ENCODE data around the gene NEU3. TPM values are rescaled to one million over a fixed set of nuclear protein-coding genes. Genes with fewer than 3 reads are reported as not detected.
"Not testable (repeated sequence)": the region's sequence is repeated elsewhere in the genome, so short reads cannot be mapped to it uniquely, and the experiment has no call there.

NEU3 gene, protein sequence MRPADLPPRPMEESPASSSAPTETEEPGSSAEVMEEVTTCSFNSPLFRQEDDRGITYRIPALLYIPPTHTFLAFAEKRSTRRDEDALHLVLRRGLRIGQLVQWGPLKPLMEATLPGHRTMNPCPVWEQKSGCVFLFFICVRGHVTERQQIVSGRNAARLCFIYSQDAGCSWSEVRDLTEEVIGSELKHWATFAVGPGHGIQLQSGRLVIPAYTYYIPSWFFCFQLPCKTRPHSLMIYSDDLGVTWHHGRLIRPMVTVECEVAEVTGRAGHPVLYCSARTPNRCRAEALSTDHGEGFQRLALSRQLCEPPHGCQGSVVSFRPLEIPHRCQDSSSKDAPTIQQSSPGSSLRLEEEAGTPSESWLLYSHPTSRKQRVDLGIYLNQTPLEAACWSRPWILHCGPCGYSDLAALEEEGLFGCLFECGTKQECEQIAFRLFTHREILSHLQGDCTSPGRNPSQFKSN
- total RNA-seq, result 24.6 TPM

DNA sequence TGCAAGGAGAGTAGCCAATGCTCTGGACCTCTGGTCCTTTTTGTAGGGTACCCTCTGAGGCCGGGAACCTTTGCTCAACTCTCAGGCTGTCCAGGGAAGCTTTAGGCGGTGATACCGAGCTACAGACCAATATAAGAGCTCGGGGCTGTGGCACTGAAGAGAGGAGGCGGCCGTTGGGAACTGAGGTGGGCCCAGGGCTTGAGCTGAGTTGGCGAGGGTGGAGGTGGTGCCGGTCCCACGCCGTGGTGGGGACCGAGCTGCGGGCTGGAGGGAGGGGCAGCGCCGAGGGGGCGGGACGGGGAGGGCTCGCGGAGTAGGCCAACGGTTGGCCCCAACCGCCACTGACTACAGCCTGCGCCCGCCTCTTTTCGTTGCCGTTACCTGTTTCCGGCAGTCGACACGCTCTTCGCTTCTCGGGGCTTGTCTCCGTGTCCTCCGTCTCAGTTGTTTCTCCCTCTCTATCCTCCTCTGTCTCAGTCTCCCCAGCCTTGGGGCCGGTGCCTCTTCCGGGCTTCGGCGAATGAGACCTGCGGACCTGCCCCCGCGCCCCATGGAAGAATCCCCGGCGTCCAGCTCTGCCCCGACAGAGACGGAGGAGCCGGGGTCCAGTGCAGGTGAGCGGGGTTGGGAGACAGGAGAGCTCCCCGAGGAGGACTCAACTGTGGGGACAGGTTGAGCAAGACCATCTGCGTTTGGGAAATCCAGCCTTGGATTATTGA lies at the start of gene NEU3:
Gene NEU3 (plus strand): TSS at position 393 of the 719 bp plus-strand sequence. CDS start 128 bp downstream, at position 521.
- peak; percentile 80 for DNase-seq

DNA sequence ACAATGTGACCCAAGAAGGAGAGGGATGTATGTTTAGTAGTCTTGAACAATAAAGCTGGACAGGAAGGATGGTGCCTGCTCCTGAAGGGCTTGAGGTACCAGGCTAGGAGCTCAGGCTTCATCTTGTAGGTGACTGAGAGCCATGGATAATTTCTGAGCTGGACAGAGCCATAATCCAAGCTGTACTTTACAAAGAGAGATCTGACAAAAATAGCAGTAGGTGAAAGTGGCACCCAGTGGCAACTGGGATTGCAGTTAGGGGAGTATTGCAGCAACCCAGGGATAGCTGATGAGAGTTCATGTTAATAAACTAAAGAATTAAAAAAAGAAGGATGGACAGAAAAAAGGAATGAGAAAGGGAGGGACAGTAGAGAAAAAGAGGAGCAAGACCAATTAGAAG lies 47.2 kb upstream of the NEU3 start:
- DNase-seq, result no peak

DNA sequence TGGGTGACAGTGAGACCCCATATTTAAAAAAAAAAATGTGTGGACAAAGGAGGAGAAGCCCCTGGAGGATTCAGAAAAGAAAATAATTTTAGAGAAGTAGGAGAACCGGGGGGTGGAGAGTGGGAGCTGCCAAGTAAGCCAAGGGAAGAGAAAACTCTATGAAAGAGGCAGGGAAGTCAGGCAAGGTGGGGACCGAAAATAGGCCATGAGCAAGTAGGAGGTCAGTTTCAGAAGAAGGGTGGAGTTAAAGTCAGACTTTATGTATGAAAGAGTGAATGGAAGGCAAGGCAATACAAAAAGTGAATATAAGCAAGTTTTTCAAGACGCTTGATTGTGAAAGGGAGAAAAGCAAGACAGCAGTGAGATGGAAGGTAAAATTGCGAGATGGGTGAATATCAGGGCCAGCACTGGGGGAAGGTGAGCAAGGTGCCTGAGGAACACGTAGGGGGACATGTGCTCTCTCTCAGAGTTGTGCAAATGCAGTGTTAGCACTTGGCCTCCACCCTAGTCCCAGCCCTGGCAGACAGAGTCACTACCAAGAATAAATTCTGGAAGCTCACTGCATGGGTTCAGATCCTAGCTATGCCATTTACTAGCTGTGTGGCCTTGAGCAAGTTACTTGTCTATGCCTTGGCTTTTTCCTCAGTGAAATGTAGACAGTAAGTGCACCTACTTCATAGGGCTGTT lies 46.5 kb upstream of the NEU3 start:
- no peak for DNase-seq

DNA sequence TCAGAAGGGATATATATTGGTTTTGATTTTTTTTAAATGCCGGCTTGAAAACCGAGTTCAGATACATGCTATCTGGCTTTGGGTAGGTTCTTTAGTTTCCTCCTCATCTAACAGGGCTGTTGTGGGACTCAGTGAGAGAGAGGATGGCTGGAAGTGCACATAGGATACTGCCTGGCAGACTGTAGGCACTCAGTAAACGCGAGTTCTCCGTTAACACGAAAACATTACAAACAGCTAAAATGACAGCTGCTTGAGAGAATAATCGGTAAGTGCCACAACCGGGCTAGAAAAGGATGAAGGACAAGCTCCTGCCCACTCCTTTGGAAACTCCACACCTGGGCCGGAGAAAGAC lies 40.2 kb upstream of the NEU3 start:
- DNase-seq, result no peak

DNA sequence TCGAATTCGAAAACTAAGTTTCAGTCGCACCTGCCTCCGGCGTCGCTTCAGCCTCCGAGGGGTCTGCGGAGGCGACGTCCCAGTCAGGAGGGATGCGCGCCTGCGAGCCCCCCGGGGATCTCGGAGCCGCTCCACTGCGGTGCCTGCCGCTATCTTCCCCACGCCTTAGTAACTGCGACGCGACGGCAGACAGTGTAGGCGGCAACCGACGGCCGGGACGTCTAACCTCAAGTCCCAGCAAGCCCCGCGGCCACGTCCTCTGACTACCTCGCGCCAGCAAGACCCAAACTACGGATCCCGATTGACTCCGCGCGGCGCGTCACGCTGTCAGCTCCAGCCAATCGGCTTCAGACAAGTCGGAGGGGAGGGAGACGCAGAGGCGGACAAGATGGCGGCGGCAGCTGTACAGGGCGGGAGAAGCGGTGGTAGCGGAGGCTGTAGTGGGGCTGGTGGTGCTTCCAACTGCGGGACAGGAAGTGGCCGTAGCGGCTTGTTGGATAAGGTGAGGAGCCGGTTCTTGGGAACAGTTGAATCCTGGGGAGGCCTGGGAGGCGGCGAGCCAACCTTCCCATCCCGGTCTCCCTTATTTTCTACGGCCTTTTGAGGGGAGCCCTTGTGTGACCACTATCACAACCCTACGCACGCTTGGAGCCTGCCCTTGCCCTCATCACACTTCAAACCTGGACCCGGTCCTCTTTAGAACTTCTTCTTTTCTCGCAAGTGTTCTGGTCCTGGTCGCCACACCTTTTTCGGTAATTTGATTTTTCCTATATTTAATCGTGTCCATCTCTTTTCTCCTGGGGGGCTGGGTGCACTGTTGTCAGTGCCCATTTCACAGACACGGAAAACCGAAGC lies 39.6 kb upstream of the NEU3 start, which contains the start of the genes SPCS2 and XRRA1:
Gene SPCS2 (plus strand): TSS at position 369 of the 855 bp plus-strand sequence. CDS start 20 bp downstream, at position 389.
Gene XRRA1 (minus strand): TSS at position 194 of the 855 bp plus-strand sequence. CDS start 8,213 bp downstream, outside the sequence.
- peak; percentile 99 for DNase-seq

DNA sequence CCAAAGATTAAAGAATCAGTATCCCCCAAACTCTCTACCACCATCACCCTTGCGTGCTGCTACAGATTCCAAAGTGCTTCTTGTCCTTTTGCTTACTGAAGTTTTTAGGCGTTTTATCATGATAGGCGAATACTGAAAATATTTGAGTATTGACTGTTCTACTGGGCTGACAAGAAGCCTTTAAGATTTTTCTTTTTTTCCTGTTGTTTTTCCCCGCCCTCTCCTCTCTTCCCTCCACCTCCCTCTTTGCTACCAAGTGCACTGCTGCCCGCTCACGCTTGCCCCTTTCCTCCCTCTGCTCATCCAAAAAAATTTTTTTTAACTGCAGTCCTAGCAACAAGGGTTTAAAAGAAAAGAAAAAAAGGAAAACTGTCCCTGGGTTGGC lies 39.0 kb upstream of the NEU3 start:
- no peak for DNase-seq

DNA sequence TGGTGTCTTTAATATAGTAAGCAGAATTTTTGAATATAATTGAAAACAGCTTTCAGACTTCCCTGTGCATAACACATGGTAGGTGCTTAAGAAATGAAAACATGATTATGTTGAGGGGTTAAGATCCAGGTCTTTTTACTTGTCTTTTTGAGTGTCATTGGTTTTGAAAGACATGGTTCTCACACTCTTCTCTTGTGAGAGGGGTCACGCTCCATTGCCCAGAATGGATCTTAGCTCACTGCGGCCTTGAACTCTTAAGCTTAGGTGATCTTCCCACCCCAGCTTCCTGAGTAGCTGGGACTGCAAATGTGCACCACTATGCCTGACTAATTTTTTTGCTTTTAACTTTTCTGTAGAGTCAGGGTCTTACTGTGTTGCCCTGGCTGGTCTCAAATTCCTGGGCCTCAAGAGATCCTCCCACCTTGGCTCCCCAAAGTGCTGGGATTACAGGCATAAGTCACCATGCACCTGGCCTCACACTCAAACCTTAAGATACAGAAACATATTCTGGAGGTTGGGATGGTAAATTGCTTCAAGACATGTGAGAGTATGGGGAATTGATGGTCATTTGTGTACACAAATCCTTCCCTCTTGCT lies 38.3 kb upstream of the NEU3 start:
- DNase-seq, result no peak

DNA sequence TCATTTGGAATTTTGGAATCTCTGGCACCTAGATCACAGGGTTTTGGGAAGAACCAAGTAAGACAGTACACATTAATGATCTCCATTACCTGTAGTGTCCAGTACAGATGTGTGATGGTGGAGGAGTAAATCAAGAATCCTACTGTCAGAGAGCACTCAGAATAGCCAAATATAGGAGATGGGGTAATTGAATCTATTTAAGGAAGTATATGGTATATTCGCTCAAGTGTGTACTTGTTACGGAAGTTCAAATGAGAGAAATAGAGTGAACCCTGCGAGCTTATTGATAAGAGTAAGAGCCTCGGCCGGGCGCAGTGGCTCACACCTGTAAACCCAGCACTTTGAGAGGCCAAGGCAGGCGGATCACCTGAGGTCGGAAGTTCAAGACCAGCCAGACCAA lies 37.5 kb upstream of the NEU3 start:
- no peak for DNase-seq

DNA sequence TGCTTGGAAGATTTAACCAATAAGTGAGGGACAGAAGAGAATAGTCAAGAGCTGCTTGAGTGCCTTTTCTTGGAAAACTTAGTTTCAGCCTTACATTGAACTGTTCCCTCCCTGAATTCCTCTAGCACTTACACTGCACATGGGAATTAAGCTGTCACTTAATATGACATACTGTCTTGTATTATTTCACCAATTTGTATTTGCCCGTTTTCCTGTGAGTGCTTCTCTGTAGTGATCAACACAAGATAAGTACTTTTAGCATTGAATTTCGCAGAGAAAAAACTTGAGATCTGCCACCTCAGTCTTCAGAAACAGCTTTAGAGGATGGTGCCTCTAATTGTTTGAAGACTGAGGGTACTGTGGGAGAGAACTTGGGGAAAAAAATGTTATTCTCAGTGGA lies 36.0 kb upstream of the NEU3 start:
- DNase-seq, result no peak

DNA sequence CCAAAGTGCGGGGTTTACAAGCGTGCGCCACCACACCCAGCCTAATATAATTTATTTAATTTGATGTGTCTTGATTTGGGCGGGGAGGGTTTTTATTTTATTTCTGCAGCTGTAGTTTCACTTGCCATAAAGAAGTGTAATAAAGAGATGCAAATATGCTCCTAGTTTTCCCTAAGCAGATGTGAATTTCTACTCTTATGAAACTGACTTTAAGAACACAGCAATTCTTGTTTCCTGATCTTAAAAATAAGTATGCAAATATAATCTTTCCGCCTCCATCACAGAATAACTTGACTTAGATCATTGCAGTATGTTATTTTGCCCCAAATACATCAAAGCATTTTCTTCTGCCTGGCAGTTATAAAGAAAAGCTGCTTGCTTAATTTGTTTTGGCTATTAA lies 35.3 kb upstream of the NEU3 start:
- no peak for DNase-seq

DNA sequence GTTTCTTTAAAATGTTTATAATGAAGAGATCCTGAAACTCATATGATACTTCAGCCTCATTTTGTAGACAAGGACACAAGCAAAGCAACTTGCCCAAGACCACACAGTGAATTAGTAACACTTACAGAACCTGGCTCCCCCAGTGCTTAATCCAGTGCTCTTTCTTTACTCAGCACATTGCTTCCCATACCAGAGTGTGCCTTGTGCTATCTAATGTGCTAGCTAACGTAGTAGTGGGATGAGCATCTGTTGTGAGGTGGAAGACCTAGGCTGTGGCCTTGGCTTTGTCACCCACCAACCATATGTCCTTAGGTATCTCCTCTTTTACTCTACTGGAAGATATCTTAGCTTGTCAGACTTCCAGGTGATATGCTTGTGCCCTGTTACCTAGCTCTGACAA lies 34.5 kb upstream of the NEU3 start:
- no peak for DNase-seq

DNA sequence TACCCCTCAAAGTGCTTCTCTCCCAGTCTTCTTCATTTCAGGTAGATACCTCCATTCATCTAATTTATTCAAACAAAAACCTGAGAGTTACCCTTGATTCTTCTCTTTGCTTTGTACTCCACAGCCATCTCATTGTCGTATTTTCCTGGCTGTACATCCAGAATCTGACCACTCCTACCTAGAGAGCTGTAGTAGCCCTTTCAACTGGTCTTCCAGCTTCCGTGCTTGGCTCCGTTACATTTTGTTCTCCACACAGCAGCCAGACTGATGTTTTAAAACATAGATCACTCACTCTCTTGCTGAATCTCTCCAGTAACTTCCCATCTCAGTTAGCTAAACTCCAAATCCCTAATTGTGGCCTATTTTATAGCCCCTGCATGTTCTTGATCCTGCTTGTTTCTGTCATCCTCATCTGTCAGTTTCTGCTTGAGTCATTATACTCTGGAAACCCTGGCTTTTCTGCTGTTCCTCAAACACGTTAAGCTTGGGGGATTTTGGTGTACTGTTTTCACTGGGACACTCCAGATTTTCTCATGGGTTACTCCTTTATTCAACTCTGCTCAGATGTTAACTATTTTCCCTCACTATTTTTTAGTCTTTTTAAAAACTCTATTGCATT lies 32.2 kb upstream of the NEU3 start:
- DNase-seq, result no peak

DNA sequence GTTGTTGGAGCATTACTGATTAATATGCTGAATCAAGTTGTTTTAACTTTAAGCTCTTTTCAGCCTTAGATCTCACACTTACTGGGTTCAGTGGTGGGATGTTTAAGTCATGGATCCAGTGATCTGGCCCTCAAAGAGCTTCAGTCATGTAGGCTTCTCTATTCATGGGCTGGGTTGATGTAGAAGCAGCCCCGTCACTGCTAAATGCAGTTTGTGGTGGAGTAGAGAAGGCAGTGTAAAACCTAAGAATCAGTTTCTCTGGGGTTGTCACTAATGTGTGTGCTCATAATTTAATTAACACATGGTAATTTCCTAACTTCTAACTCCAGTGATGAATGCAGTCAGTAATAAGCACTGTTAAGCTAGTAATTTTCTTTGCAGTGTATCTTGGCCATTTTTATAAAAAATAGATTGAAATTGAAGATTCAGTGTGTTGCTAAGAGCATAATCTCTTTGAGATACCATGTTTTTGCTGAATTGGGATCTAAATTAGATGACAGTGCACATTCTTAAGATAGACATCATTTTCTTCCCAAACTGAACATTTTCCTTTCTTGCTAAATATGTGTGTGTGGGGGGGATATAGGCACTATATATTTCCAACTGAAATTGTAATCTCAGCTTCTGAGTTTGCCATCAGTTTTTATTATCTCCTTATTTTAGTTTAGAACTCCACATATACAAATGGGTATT lies 30.6 kb upstream of the NEU3 start:
- DNase-seq, result no peak

DNA sequence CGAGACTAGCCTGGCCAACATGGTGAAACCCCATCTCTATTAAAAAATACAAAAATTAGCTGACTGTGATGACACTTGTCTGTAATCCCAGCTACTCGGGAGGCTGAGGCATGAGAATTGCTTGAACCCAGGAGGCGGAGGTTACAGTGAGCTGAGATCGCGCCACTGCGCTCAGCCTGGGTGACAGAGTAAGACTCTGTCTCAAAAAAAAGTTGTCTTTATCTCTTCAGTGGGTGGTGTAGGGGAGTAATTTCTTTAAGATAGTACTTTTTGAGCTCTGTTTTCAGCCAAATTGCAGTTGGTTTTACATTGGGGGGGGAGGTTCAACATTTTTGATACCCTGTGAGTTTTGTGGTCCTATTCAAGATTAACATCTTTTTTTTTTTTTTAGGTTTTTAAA lies 28.6 kb upstream of the NEU3 start:
- not testable (repeated sequence) for DNase-seq

DNA sequence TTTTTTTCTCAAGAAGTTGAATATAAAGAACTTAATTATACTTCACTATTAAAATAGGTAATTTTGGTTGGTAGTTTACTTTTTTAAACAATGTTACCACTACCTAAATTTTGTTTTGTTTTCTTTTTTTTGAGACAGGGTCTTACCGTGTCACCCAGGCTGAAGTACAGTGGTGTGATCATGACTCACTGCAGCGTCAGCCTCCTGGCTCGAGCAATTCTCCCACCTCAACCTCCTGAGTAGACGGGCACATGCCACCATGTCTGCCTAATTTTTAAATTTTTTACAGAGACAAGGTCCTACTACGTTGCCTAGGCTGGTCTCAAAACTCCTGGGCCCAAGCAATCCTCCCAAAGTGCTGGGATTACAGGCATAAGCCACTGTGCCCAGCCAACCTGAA lies 22.1 kb upstream of the NEU3 start:
- no peak for DNase-seq

DNA sequence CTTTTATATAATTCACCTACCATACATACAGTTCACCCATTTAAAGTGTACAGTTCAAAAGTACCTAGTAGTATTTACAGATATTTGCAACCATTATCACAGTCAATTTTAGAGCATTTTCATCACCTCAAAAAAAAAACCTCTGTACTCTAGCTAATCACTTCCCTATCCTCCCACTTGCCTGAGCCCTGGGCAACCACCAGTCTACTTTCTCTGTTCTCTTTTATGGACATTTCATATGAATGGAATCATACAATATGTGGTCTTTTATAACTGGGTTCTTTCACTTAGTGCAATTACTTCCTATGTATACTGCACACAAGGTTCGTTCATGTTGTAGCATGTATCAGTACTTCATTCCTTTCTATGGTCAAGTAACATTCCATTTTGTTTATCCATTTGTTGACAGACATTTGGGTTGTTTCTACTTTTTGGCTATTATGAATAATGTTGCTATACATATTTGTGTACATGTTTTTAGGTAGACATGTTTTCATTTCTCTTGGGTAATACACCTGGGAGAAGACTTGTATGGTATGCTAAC lies 17.8 kb upstream of the NEU3 start:
- no peak for DNase-seq

DNA sequence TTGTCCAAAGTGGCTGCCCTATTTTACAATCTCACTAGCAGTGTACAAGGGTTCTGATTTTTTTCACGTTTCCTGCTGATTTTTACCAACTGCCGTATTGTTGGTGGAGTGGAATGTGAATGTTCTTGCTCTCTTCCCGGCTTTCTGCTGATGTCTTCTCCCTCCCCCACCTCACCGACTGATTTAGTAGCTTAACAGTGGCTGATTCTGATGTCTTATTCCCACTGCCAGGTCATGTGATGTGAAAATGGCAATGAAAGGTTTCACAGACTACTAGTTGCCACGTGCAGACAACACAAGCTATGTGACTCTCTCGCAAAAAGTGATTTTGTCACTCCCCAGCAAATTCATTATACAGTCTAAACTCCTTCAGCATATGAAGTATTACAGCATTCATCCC lies 17.3 kb upstream of the NEU3 start:
- DNase-seq, result no peak

DNA sequence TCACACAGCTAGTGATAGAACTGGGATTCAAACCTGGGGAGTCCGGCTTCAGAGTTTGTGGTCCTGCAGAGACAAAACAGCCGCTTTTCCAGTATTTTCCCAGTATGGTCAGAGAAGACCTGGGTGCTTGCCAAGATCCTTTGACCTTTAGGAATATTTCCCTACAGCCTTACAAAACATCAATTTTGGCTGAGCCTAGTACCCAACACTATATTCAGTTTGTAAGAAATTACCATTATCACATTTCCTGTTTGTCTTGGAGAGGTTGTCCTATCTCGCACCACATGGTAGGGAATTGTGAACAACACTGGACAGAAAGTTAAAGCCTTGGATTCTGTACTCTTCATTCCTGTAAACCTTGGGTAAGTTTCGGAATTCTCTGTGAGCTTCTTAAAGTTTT lies 10.7 kb upstream of the NEU3 start:
- DNase-seq, result no peak

DNA sequence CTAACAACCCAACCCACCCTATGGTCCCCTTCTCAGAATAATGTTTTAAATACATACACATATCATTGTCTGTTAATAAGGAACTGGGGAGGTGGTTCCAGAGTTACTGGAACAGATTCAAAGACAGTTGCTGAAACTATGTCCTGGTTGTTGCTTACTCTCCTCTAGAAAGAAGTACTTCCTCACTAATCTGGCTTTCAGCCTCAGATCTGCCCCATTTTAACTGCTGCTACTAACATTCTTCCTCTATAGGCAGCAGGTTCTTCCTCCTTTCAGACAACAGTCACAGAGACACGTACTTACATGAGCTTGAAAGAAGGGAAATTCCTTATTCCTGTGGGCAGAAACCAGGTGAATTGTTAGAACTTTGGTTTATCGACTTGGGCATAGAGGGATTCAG lies 8.1 kb upstream of the NEU3 start:
- no peak for DNase-seq

DNA sequence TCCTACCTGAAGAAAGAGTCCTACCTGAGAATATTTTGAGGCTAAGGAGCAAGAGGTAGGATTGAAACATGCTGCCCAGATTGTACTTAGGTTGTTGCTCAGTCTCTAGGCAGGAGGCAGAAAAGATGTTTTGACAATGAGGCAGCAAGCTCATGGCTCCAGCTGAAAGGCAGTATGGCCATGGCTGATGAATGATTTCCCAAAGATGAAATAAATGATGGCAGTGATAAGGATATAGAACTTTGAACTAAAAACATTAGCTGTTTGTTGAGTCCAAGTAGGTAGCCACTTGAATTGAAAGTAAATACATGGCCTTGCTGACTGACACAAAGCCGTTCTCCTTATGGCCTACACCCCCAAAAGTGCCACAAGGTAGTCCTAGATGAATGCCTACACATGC lies 6.8 kb upstream of the NEU3 start:
- no peak for DNase-seq
